Karpas-422 (cell line): Measurements from ENCODE around the gene EPN2. TPM values are rescaled to one million over a fixed set of nuclear protein-coding genes. Genes with fewer than 3 reads are reported as not detected.

Experiments
- DNase-seq: peaks from one replicate; pipeline ENCODE4 v3.0.0-alpha.2; 2015
- H2AFZ ChIP-seq: fragments of 200-600 bp; sonication (generic); 2 replicates; pipeline ENCODE4 v1.6.1; 2014; ENCODE audit warnings: antibody characterized with exemption, low read length, mixed read lengths
- H3K27ac ChIP-seq: fragments of 200-600 bp; sonication (generic); 2 replicates; pipeline ENCODE4 v1.5.1; 2014; ENCODE audit warnings: mild to moderate bottlenecking, low read length, moderate library complexity
- H3K27me3 ChIP-seq: fragments of 200-600 bp; sonication (generic); 2 replicates; pipeline ENCODE4 v1.6.1; 2014; ENCODE audit warnings: low read length, mixed read lengths
- H3K36me3 ChIP-seq: fragments of 200-600 bp; sonication (generic); 2 replicates; pipeline ENCODE4 v1.6.1; 2014; ENCODE audit warnings: low read length, mixed read lengths; ENCODE audit not compliant: insufficient read depth
- H3K4me1 ChIP-seq: fragments of 200-600 bp; sonication (generic); 2 replicates; pipeline ENCODE4 v1.6.1; 2014; ENCODE audit warnings: mild to moderate bottlenecking, low read length, mixed read lengths
- H3K4me2 ChIP-seq: fragments of 200-600 bp; sonication (generic); 2 replicates; pipeline ENCODE4 v1.6.1; 2014; ENCODE audit warnings: low read length, low read depth, mild to moderate bottlenecking; ENCODE audit not compliant: poor library complexity, severe bottlenecking
- H3K4me3 ChIP-seq: fragments of 200-600 bp; sonication (generic); 2 replicates; pipeline ENCODE4 v1.5.1; 2014; ENCODE audit warnings: mild to moderate bottlenecking, antibody characterized with exemption, low read length, mixed read lengths
- H3K79me2 ChIP-seq: fragments of 200-600 bp; sonication (generic); 2 replicates; pipeline ENCODE4 v1.6.1; 2014; ENCODE audit warnings: mild to moderate bottlenecking, low read length, mixed read lengths
- H3K9ac ChIP-seq: fragments of 200-600 bp; sonication (generic); 2 replicates; pipeline ENCODE4 v1.6.0; 2014; ENCODE audit warnings: low read length
- H3K9me2 ChIP-seq: fragments of 200-600 bp; sonication (generic), shearing (Covaris generic); replicated peaks from 2 replicates; pipeline ENCODE4 v1.6.0; 2014; ENCODE audit warnings: mild to moderate bottlenecking, low read length, moderate library complexity; ENCODE audit not compliant: insufficient read depth
- H3K9me3 ChIP-seq: fragments of 300-700, 200-600 bp; sonication (generic); 2 replicates; pipeline ENCODE4 v1.6.1; 2014; ENCODE audit warnings: low read length, mixed read lengths
- H4K20me1 ChIP-seq: fragments of 200-600 bp; sonication (generic); 2 replicates; pipeline ENCODE4 v1.6.1; 2014; ENCODE audit warnings: mild to moderate bottlenecking, antibody characterized with exemption, low read length, low read depth; ENCODE audit not compliant: insufficient read depth
- total RNA-seq: library from RNA; depleted of rRNA; stranded (reverse); fragments of >200 nt; shearing (Covaris generic); gene quantifications from 2 replicates; pipeline ENCODE4 v1.2.3, GENCODE V29; 2014; ENCODE audit warnings: low replicate concordance

Gene EPN2
- total RNA-seq, 1 experiment from 2014 or later: 17.6 TPM

GRCh38 chr17:19338031-19338990, 101.1 kb downstream of the EPN2 start:
- no peaks in the 10 kb centered on the region for H3K36me3 ChIP-seq
- DNase-seq: peak; percentile 88
- no peak overlapping the region for H3K4me2 ChIP-seq
- H4K20me1 ChIP-seq: no peaks in the 10 kb centered on the region
- H3K9me3 ChIP-seq: no peaks in the 10 kb centered on the region
- H3K9ac ChIP-seq: no peak overlapping the region
- no peaks in the 10 kb centered on the region for H3K79me2 ChIP-seq
- no peak overlapping the region for H3K27ac ChIP-seq
- H2AFZ ChIP-seq: no peak overlapping the region
- H3K27me3 ChIP-seq: no peaks in the 10 kb centered on the region
- no peaks in the 10 kb centered on the region for H3K4me1 ChIP-seq
- no peak overlapping the region for H3K4me3 ChIP-seq
- H3K9me2 ChIP-seq: no peaks in the 10 kb centered on the region

- no peak overlapping the region for H2AFZ ChIP-seq
- no peak overlapping the region for H3K4me2 ChIP-seq
- DNase-seq: no peak
- H3K4me1 ChIP-seq: no peaks in the 10 kb centered on the region
- no peaks in the 10 kb centered on the region for H3K27me3 ChIP-seq
- H3K79me2 ChIP-seq: no peaks in the 10 kb centered on the region
- no peak overlapping the region for H3K9ac ChIP-seq
- no peaks in the 10 kb centered on the region for H4K20me1 ChIP-seq
- no peaks in the 10 kb centered on the region for H3K9me2 ChIP-seq
- no peaks in the 10 kb centered on the region for H3K9me3 ChIP-seq
- H3K4me3 ChIP-seq: no peak overlapping the region
- H3K36me3 ChIP-seq: no peaks in the 10 kb centered on the region
- H3K27ac ChIP-seq: no peak overlapping the region
Measured at GRCh38 chr17:19339341-19339815, 102.2 kb downstream of the EPN2 start.

GRCh38 chr17:19341211-19341631, 104.1 kb downstream of the EPN2 start:
- Histone ChIP-seq H3K4me3 (no peak overlapping the region), H3K9ac (no peak overlapping the region), H3K4me2 (no peak overlapping the region), H3K27me3 (no peaks in the 10 kb centered on the region), H3K9me2 (no peaks in the 10 kb centered on the region), H3K27ac (no peak overlapping the region), H3K4me1 (peaks cover under 1% of the 10 kb centered on the region), H2AFZ (no peak overlapping the region), H3K79me2 (no peaks in the 10 kb centered on the region), H3K9me3 (no peaks in the 10 kb centered on the region), H3K36me3 (no peaks in the 10 kb centered on the region), H4K20me1 (0 out of 2 replicates have a peak, but pooled peaks cover 3% of the 10 kb centered on the region)
- no peak for DNase-seq

- no peak for DNase-seq
- H3K4me2 ChIP-seq: no peak overlapping the region
- H4K20me1 ChIP-seq: 0 out of 2 replicates have a peak, but pooled peaks cover 3% of the 10 kb centered on the region
- no peaks in the 10 kb centered on the region for H3K36me3 ChIP-seq
- no peaks in the 10 kb centered on the region for H3K9me2 ChIP-seq
- no peaks in the 10 kb centered on the region for H3K79me2 ChIP-seq
- H3K27ac ChIP-seq: no peak overlapping the region
- H3K4me1 ChIP-seq: peaks cover 8% of the 10 kb centered on the region
- no peaks in the 10 kb centered on the region for H3K9me3 ChIP-seq
- no peaks in the 10 kb centered on the region for H3K27me3 ChIP-seq
- no peak overlapping the region for H3K4me3 ChIP-seq
- H2AFZ ChIP-seq: no peak overlapping the region
- H3K9ac ChIP-seq: no peak overlapping the region
Measured at GRCh38 chr17:19341641-19342610, 104.8 kb downstream of the EPN2 start.

GRCh38 chr17:19342611-19343255, 105.6 kb downstream of the EPN2 start:
- no peak for DNase-seq
- no peak overlapping the region for H3K4me3 ChIP-seq
- H3K9me2 ChIP-seq: no peaks in the 10 kb centered on the region
- H3K79me2 ChIP-seq: no peaks in the 10 kb centered on the region
- no peak overlapping the region for H3K4me2 ChIP-seq
- H3K36me3 ChIP-seq: no peaks in the 10 kb centered on the region
- H3K4me1 ChIP-seq: peaks cover 16% of the 10 kb centered on the region
- H3K9ac ChIP-seq: no peak overlapping the region
- 0 out of 2 replicates have a peak, but pooled peaks cover 3% of the 10 kb centered on the region for H4K20me1 ChIP-seq
- H2AFZ ChIP-seq: no peak overlapping the region
- H3K27me3 ChIP-seq: no peaks in the 10 kb centered on the region
- H3K9me3 ChIP-seq: no peaks in the 10 kb centered on the region
- no peak overlapping the region for H3K27ac ChIP-seq

GRCh38 chr17:19343256-19343630, 106.1 kb downstream of the EPN2 start:
- Histone ChIP-seq H3K9ac (no peak overlapping the region), H3K27ac (no peak overlapping the region), H3K4me2 (no peak overlapping the region), H2AFZ (no peak overlapping the region), H4K20me1 (0 out of 2 replicates have a peak, but pooled peaks cover 3% of the 10 kb centered on the region), H3K79me2 (no peaks in the 10 kb centered on the region), H3K36me3 (no peaks in the 10 kb centered on the region), H3K4me1 (peaks cover 16% of the 10 kb centered on the region), H3K27me3 (no peaks in the 10 kb centered on the region), H3K9me2 (no peaks in the 10 kb centered on the region), H3K4me3 (no peak overlapping the region), H3K9me3 (no peaks in the 10 kb centered on the region)
- DNase-seq: no peak

- H3K9ac ChIP-seq: no peak overlapping the region
- no peak for DNase-seq
- H3K4me3 ChIP-seq: no peak overlapping the region
- no peak overlapping the region for H3K4me2 ChIP-seq
- no peaks in the 10 kb centered on the region for H3K27me3 ChIP-seq
- no peak overlapping the region for H3K27ac ChIP-seq
- H3K36me3 ChIP-seq: no peaks in the 10 kb centered on the region
- H3K9me2 ChIP-seq: no peaks in the 10 kb centered on the region
- peaks cover 16% of the 10 kb centered on the region for H3K4me1 ChIP-seq
- H4K20me1 ChIP-seq: 0 out of 2 replicates have a peak, but pooled peaks cover 3% of the 10 kb centered on the region
- no peaks in the 10 kb centered on the region for H3K79me2 ChIP-seq
- no peaks in the 10 kb centered on the region for H3K9me3 ChIP-seq
- H2AFZ ChIP-seq: no peak overlapping the region
Measured at GRCh38 chr17:19343671-19344151, 106.5 kb downstream of the EPN2 start.
